ENCODE data around the gene PPARG.
"Not testable (repeated sequence)": the region's sequence is repeated elsewhere in the genome, so short reads cannot be mapped to it uniquely, and the experiment has no call there.

The PPARG gene

GRCh38 chr3:12279591-12280326 lies 9.1 kb upstream of the PPARG start:
- DNase-seq: peak; percentile 15 to 34

- no peak for DNase-seq
Observed at GRCh38 chr3:12280357-12280806, 8.5 kb upstream of the PPARG start.

- no peak for DNase-seq
Observed at GRCh38 chr3:12284591-12284990, 4.3 kb upstream of the PPARG start.

- no peak for DNase-seq
Observed at GRCh38 chr3:12285003-12285555, 3.8 kb upstream of the PPARG start.

- DNase-seq: not testable (repeated sequence)
Observed at GRCh38 chr3:12285779-12286178, 3.1 kb upstream of the PPARG start.

GRCh38 chr3:12286504-12286903 lies 2.4 kb upstream of the PPARG start:
- no peak for DNase-seq

GRCh38 chr3:12286927-12287726 lies 1.7 kb upstream of the PPARG start:
- DNase-seq: peak in 1 of 2 experiments; percentile 40

- peak in 1 of 2 experiments; percentile 63 for DNase-seq
Observed at GRCh38 chr3:12287727-12288181, 1.1 kb upstream of the PPARG start.

- DNase-seq: no peak
Observed at GRCh38 chr3:12289524-12289923, 654 bp downstream of the PPARG start.

GRCh38 chr3:12292770-12293169 lies 3.9 kb downstream of the PPARG start:
- no peak for DNase-seq

- no peak for DNase-seq
Observed at GRCh38 chr3:12294885-12295580, 6.2 kb downstream of the PPARG start.

GRCh38 chr3:12296511-12296910 lies 7.6 kb downstream of the PPARG start:
- no peak for DNase-seq

- DNase-seq: no peak
Observed at GRCh38 chr3:12299026-12299425, 10.2 kb downstream of the PPARG start.

- DNase-seq: no peak
Observed at GRCh38 chr3:12300137-12300536, 11.3 kb downstream of the PPARG start.

- no peak for DNase-seq
Observed at GRCh38 chr3:12301031-12301430, 12.2 kb downstream of the PPARG start.

- DNase-seq: no peak
Observed at GRCh38 chr3:12301513-12301912, 12.6 kb downstream of the PPARG start.

GRCh38 chr3:12302564-12302963 lies 13.7 kb downstream of the PPARG start:
- no peak for DNase-seq

GRCh38 chr3:12303534-12303933 lies 14.7 kb downstream of the PPARG start:
- no peak for DNase-seq

- DNase-seq: no peak
Observed at GRCh38 chr3:12303993-12304392, 15.1 kb downstream of the PPARG start.

- DNase-seq: no peak
Observed at GRCh38 chr3:12307136-12307535, 18.3 kb downstream of the PPARG start.

- DNase-seq: no peak
Observed at GRCh38 chr3:12308517-12308916, 19.6 kb downstream of the PPARG start.

- no peak for DNase-seq
Observed at GRCh38 chr3:12309716-12310115, 20.8 kb downstream of the PPARG start.

GRCh38 chr3:12312010-12312409 lies 23.1 kb downstream of the PPARG start:
- no peak for DNase-seq

Data from NCI-H526 (cell line).